GM21576 (cell line): ENCODE results near the gene C16orf90.
"Not testable (repeated sequence)": the region's sequence is repeated elsewhere in the genome, so short reads cannot be mapped to it uniquely, and the experiment has no call there.

Experiments used
- ATAC-seq: cut with Tn5 transposase; IDR thresholded peaks from one replicate; pipeline ENCODE4 v1.9.1; 2021; ENCODE audit warnings: mild to moderate bottlenecking, moderate library complexity; ENCODE audit not compliant: unreplicated experiment

C16orf90 gene

GRCh38 chr16:3495176-3495575 is at the start of gene C16orf90:
C16orf90 (minus strand) TSS chr16:3495489; CDS start chr16:3495421, 68 bp downstream.
- ATAC-seq, result no peak

- no peak for ATAC-seq
Measured at GRCh38 chr16:3542601-3543373, 47.5 kb upstream of the C16orf90 start.

- ATAC-seq, result no peak
Measured at GRCh38 chr16:3541527-3542155, 46.4 kb upstream of the C16orf90 start.

- no peak for ATAC-seq
Measured at GRCh38 chr16:3538222-3538621, 42.9 kb upstream of the C16orf90 start.

GRCh38 chr16:3536851-3537250 is 41.6 kb upstream of the C16orf90 start:
- ATAC-seq, result no peak

DNA sequence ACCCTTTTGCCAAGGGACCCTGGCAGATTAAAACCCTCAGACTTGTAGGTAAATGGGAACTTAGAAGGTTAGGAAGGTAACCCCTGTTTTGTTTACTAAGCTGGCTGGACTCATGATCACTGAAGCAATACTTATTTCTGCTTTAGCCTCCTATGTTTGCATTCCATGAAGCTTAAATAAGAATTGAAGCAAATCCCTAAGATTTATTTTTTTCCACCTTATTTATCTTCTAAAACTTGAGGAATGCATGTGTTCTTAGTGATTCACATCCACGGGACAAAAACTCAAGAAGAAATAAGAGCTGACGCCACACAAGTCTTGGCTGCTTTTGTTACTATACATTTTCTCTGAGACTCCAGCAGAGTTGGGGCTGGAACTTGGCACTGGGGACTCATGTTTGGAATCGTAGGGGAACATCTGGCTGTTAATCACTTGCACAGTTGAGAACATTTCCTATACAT is 41.0 kb upstream of the C16orf90 start:
- ATAC-seq, result no peak

DNA sequence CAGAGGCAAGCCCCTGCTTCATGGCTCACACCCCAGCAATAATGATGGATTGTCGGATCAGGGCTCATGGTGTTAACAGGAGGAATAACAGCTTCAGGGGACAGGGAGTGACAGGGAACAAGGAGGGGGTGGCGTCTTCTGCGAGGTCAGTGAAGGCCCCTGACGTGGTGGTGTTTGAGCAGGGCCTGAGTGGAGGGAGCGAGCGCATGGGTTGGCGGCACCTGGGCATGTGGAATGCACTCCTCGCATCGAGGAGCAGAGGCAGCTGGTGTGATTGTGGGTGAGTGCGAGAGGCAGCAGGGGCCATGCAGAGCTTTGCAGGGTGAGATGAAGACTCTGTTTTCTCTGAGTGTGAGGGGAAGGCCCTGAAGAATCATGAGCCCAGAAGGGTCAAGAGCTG is 38.8 kb upstream of the C16orf90 start:
- ATAC-seq, result no peak

DNA sequence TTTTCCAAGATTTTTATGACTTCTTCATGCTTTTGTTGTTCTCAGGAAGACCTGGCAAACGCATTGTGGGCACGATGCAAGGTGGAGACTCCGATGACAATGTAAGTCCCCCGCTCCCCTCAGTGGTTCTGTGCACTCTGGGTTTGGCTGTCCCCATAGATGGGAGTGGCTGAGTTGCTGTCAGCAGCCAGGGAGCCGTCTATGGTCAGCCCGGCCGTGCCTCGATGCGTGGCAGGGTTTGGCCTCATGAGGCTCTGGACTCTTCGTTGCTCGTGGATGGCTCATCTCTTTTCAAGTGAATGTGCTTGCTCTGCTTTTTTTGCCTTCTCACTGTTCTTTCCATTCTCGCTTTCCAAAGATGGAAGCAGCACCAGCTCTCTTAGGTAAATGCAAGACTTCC is 37.5 kb upstream of the C16orf90 start:
- ATAC-seq, result no peak

- no peak for ATAC-seq
Measured at GRCh38 chr16:3530371-3530914, 35.2 kb upstream of the C16orf90 start.

GRCh38 chr16:3529175-3529574 is 33.9 kb upstream of the C16orf90 start:
- no peak for ATAC-seq

- no peak for ATAC-seq
Measured at GRCh38 chr16:3528406-3528805, 33.1 kb upstream of the C16orf90 start.

DNA sequence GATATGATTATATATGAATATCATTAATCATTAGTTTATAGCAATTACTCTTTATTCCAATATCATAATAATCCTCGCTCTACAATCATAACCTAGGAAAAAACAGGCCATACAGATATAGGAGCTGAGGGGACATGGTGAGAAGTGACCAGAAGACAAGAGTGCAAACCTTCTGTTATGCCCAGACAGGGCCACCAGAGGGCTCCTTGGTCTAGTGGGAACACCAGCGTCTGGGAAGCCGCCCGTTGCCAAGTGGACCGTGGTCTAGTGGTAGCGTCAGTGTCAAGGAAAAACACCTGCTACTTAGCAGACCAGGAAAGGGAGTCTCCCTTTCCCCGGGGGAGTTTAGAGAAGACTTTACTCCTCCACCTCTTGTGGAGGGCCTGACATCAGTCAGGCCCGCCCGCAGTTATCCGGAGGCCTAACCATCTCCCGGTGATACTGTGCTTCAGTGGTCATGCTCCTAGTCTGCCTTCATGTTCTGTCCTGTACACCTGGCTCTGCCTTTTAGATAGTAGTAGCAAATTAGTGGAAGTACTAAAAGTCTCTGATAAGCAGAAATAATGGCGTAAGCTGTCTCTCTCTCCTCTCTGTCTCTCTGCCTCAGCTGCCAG is 32.0 kb upstream of the C16orf90 start:
- not testable (repeated sequence) for ATAC-seq

DNA sequence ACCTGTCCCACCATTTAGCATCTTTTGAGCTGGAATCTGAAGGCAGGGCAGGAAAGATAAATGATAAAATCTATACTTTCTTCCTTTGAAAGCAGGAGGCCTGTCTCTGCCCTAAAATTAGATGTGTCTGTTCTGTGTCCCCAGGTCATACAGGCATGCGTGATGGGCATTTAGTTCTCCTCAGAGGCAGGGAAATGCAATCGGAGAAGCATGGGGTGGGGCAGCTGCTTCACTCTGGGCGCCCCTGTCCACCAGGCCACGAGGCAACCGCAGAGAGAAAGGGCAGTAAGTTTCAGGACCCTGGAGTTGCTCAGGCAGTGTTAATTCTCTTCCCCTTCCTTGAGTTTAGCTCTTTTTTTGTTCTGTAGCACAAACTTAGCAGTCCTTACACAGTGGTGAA is 30.7 kb upstream of the C16orf90 start:
- no peak for ATAC-seq

- no peak for ATAC-seq
Measured at GRCh38 chr16:3523281-3523680, 28.0 kb upstream of the C16orf90 start.

GRCh38 chr16:3520841-3521240 is 25.6 kb upstream of the C16orf90 start:
- no peak for ATAC-seq

GRCh38 chr16:3520413-3520812 is 25.1 kb upstream of the C16orf90 start:
- no peak for ATAC-seq

- ATAC-seq, result no peak
Measured at GRCh38 chr16:3519581-3519980, 24.3 kb upstream of the C16orf90 start.

DNA sequence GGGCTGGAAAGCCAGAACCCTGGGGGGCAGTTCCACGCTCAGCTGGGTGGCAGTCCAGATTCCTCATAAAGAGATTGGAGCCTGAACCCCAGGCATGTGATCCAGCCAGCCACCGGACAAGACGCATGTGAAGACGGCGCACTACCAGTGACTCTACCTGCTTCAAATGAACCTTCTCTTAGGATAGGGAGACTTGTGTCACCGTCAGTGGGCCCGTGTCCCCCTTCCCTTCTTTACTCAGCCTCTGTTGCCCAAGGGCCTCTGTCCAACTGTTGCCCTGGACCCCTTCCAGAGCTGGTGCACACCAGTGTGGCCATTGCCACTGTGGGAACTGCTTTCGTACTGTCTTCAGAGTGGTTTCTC is 23.7 kb upstream of the C16orf90 start:
- ATAC-seq, result no peak

- ATAC-seq, result no peak
Measured at GRCh38 chr16:3518292-3518985, 23.1 kb upstream of the C16orf90 start.

DNA sequence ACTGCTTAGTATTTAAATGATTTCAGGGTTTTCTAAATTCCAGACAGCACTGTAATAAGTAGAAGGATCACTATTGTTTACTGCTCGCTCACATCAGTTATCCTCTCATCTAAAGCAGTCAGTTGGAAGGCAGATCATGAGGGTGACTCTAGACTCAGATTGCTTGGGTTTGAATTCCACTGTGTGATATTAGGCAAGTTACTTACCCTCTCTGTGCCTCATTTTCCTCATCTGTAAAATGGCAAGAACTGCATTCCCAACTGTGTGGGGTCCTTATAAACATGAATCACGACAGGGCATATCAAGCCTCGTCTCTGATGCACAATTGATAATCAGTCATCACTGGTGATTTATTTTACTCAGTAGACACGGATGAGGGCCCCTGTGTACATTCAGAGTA is 20.6 kb upstream of the C16orf90 start:
- no peak for ATAC-seq

GRCh38 chr16:3514621-3515020 is 19.3 kb upstream of the C16orf90 start:
- no peak for ATAC-seq
